ELR (cell line): Measurements from ENCODE around the gene MBTPS1.

Source experiments
- DNase-seq: peaks from one replicate; pipeline ENCODE4 v3.0.0-alpha.2; 2015; ENCODE audit warnings: low read depth

The MBTPS1 gene

DNA sequence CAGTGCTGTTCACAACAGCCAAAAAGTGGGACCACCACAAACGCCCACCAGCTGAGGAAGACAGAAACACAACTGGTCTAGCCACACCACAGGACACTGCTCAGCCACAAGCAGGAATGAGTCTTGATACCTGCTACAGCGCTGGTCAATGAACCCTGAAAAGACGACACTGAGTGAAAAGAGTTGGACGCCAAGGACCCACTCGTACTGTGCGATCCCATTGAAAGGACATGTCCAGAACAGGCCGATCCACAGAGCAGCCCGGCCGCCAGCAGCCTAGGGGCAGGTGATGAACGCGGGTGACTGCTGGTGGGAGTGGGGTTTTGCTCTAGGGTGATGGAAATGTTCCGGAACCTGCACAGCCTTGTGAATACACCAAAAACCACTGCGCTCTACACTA, 63.5 kb downstream of the MBTPS1 start:
- no peak for DNase-seq

GRCh38 chr16:84052071-84052622, 64.6 kb downstream of the MBTPS1 start:
- DNase-seq: no peak

GRCh38 chr16:84050316-84050715, 66.4 kb downstream of the MBTPS1 start:
- no peak for DNase-seq

DNA sequence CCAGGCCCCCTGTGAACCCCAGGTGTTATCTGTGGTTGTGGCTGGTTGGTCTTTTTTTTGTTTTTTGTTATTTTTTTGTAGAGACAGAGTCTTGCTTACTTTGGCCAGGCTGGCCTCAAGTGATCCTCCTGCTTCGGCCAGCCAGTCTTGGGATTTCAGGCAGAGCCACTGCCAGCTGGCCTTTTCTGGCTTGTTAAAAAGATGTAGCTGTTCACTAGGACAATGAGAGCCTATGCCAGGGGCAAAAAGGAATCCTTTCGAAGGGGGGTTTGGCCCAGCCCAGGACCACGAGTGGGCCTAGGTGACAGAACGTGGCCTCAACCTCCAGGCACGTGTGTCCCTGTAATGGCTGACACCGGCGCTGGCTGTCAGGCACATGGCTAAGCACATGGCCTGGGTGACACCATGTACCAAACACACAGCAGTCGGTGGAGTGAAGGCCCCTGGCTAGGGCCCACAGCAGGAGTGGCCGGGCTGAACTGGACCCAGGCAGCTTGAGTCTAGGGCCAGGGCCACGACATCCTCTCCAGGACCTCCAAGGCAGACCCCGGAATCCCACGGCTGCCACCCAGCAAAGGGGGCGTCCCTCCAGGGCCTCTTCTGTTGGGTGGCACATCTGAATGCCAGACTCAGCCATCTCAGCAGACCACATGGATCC, 67.2 kb downstream of the MBTPS1 start:
- no peak for DNase-seq

- no peak for DNase-seq
Measured at GRCh38 chr16:84048871-84049270, 67.9 kb downstream of the MBTPS1 start.

- DNase-seq: peak; percentile 6
Measured at GRCh38 chr16:84048270-84048669, 68.5 kb downstream of the MBTPS1 start.

- no peak for DNase-seq
Measured at GRCh38 chr16:84047626-84048025, 69.1 kb downstream of the MBTPS1 start.

- DNase-seq: no peak
Measured at GRCh38 chr16:84047206-84047605, 69.5 kb downstream of the MBTPS1 start.

DNA sequence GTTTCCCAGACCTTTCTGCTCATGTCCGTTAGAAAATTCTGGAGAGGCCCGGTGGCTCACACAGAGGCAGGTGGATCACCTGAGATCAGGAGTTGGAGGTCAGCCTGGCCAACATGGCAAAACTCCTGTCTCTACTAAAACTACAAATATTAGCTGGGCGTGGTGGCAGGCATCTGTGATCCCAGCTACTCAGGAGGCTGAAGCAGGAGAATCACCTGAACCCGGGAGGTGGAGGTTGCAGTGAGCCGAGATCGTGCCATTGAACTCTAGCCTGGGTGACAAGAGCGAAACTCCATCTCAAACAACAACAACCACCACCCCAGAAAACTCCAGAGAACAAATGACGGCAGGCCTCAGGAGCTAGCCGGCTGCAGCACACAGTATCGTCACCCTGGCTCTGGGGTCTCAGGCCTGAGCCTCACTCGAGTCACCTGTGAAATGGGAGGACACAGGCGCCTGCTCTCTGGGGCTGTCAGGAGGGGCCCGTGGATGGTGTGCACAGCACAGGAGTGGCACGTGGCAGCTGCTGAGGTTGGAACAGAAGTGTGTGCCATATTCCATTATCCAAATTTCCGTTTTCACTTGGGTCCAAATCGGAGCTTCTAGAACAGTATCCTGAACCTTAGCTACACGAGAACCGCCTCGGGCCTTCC, 70.8 kb downstream of the MBTPS1 start:
- no peak for DNase-seq

GRCh38 chr16:84045001-84045817, 71.5 kb downstream of the MBTPS1 start:
- no peak for DNase-seq

- DNase-seq: peak; percentile 63
Measured at GRCh38 chr16:84044118-84044488, 72.6 kb downstream of the MBTPS1 start.

- DNase-seq: peak; percentile 4
Measured at GRCh38 chr16:84043486-84044117, 73.1 kb downstream of the MBTPS1 start.

DNA sequence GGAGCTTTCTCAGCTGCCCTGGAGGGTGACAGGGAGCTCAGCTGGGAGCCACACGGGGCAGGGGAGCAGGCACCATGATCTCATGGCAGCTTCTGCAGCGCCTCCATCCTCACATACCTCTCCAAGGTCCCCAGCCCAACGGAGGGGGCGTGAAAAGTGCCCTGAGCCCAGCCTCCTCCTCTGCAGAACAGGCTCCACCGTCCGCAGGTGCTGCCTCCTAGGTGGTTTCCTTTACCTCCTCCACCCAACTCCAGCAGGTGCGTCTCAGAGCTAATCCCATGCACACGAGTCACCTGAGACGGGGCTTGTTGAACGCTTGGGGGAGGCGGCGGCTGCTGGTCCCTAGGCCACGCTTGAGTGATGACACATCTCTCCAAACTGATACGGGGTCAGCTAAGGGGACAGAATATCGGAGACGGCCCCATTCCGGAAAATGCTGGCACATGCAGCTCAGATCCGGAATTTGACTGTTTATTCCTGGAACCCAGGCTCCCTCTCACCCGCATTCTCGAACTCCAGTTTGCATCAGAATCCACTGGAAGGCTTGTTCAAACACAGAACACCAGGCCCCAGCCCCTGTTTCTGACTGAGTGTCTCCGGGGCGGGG, 73.8 kb downstream of the MBTPS1 start:
- DNase-seq: no peak

GRCh38 chr16:84042308-84042878, 74.3 kb downstream of the MBTPS1 start, which contains the start of gene SLC38A8:
Gene SLC38A8, minus strand, starts transcription at chr16:84042795. Its CDS starts 638 bp downstream, at chr16:84042157.
- DNase-seq: no peak

DNA sequence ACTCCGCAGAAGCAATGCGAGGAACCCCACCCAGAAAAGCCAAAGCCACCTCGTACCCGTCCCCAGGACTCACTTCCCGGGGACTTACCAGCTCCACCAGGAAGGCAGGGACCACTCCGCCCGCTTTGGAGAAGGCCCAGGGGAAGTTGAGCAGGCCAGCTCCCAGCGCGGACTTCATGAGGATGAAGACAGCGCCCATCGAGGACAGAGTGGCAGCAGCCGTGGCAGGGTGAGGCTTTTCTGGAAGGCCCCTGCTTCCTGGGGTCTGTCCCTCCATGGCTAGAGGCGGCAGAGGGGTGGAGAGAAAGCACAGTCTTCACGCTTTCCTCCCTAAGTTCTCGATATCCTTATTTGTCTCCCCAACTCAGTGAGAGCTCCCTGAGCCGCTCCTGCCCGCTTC, 74.9 kb downstream of the MBTPS1 start:
- no peak for DNase-seq

- peak; percentile 45 for DNase-seq
Measured at GRCh38 chr16:84040823-84041820, 75.6 kb downstream of the MBTPS1 start.

- no peak for DNase-seq
Measured at GRCh38 chr16:84040226-84040822, 76.4 kb downstream of the MBTPS1 start.

GRCh38 chr16:84039696-84040095, 77.0 kb downstream of the MBTPS1 start:
- no peak for DNase-seq

DNA sequence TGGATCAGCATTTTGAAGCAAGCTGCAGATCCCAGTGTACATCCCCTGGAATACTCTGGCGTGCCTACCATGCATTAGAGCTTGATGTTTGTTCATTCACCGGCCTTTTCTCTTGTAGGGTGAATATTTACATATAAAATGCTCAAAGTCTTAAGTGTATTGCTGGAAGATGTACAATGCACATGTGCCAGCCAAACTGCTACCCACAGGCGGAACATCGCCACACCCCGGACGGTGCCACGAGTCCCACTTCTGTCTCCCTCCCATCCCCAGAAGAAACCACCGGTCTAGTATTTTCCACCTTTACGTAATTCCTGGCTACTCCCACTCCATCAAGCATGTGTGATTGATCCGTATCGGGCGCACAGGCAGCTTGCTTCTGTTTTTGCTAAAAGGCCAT, 78.3 kb downstream of the MBTPS1 start:
- DNase-seq: no peak

DNA sequence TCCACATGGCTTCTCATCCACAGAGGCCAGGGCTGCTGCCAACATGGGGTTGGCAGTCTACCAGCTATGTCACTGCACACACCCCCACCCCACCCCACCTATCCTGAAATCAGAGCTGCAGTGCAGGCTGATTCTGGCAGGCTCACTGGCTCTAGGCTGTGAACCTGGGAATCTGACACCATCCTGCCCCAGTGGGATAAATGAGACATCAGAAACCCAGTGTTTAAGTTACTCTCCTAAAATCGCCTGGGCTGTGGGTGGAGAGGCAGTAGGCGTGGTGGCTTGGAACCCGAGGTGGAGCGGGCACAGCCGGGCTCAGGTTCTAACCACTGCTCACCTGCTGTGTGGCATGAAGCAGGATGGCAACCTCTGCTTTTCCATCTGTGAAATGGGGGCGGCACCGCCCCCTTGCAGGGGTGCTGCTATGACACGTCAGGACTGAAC, 79.7 kb downstream of the MBTPS1 start:
- DNase-seq: no peak
